GM21390 (cell line): ENCODE results near the gene PSMD13.

Source experiments
- ATAC-seq: cut with Tn5 transposase; IDR thresholded peaks from one replicate; pipeline ENCODE4 v1.9.1; 2021; ENCODE audit not compliant: unreplicated experiment

PSMD13 gene

GRCh38 chr11:270451-271318, 33.9 kb downstream of the PSMD13 start:
- no peak for ATAC-seq

- ATAC-seq, result no peak
These were observed 34.5 kb downstream of the PSMD13 start for GRCh38 chr11:271319-271715.

- no peak for ATAC-seq
These were observed 35.6 kb downstream of the PSMD13 start for GRCh38 chr11:272195-272930.

GRCh38 chr11:272931-273198, 36.1 kb downstream of the PSMD13 start:
- ATAC-seq, result no peak

- ATAC-seq, result no peak
These were observed 39.4 kb downstream of the PSMD13 start for GRCh38 chr11:276219-276618.

- no peak for ATAC-seq
These were observed 41.5 kb downstream of the PSMD13 start, which contains the start of gene NLRP6 for GRCh38 chr11:278001-278951. Gene NLRP6 (plus strand): TSS chr11:278407. CDS start chr11:278570, 163 bp downstream.

GRCh38 chr11:279040-279965, 42.5 kb downstream of the PSMD13 start:
- ATAC-seq, result no peak

GRCh38 chr11:279966-280705, 43.4 kb downstream of the PSMD13 start:
- ATAC-seq, result no peak

GRCh38 chr11:280706-281485, 44.1 kb downstream of the PSMD13 start:
- ATAC-seq, result no peak

- ATAC-seq, result no peak
These were observed 44.8 kb downstream of the PSMD13 start for GRCh38 chr11:281486-282161.

- no peak for ATAC-seq
These were observed 45.4 kb downstream of the PSMD13 start for GRCh38 chr11:282171-282570.

GRCh38 chr11:282630-283360, 46.0 kb downstream of the PSMD13 start:
- ATAC-seq, result no peak

GRCh38 chr11:283405-284104, 46.8 kb downstream of the PSMD13 start:
- no peak for ATAC-seq

GRCh38 chr11:284105-285020, 47.6 kb downstream of the PSMD13 start:
- no peak for ATAC-seq

GRCh38 chr11:285021-285893, 48.5 kb downstream of the PSMD13 start:
- ATAC-seq, result no peak
